HG03060 (cell line): Measurements from ENCODE around the gene DPP6.

Experiments used
- ATAC-seq: cut with Tn5 transposase; IDR thresholded peaks from one replicate; pipeline ENCODE4 v1.9.1; 2021; ENCODE audit warnings: low read depth, moderate number of reproducible peaks; ENCODE audit not compliant: unreplicated experiment

DPP6 gene

DNA sequence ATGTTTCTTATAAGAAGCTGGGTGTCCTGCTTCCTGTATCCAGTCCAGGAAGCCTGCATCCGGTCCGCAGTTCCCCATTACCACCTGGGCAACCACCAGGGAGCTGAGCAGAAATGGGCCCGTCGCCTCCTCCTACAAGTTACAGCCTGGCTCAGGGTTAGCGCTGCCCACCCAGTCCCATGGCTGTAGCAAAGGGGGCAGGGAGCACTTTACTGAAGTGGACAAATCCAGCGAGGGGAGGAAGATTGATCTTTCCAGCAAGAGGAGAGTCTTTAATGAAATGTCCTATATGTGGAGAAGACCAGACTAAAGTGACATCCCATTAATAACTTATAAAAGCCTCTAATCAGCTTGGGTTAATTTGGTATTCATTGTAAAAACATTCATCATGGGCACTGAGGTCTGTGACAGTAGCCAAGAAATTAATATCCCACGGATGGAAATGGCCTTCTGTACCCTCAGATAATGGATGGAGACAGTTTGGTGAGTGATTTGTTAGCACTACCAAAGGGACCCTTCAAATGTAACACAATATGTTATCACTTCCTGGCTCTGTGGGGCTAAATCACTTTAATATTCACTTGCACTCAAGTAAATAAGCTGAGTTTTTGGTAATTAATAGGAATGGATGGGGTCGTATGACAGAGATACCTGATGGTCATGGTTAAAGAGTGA is 627.3 kb downstream of the DPP6 start:
- ATAC-seq: no peak

- ATAC-seq: no peak
Measured at GRCh38 chr7:154680894-154681659, 628.9 kb downstream of the DPP6 start.

DNA sequence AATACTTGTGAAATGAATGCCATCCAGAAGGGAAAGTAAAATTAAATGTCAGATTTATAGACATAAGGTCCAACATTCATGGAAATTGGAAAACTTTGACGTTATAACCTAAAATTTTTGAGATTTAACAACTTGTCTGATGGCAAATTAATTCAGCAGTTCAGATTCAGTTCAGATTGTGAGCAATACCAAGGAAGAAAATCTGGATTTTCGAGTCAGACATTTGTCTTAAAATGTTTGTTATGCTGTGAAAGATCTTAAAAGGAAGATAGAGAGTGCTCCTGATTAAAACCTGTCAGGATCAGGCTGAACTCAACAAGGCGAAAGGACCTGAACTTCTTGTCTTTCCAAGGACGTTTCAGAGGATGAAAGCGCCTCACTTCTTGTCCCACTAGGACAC is 629.8 kb downstream of the DPP6 start:
- no peak for ATAC-seq

- no peak for ATAC-seq
Measured at GRCh38 chr7:154684666-154685563, 632.7 kb downstream of the DPP6 start.

- no peak for ATAC-seq
Measured at GRCh38 chr7:154685564-154685901, 633.3 kb downstream of the DPP6 start.

DNA sequence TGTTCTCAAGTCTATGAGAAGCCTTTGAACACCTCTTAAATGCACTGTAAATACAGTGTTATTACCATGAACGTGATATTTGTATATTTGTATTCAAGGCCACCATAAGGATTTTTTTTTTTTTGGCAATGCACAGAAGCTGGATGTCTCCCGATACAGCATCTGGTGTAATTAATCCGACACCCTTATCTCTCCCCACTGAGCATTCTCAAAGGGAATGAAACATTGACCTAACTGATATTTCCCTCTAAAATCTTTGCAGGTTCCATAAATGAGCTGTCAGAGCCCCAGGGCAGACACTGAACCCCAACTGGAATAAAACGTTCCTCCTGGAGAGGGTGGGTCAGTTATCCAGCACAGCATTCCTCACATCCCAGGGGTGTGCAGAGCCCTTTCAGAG is 634.1 kb downstream of the DPP6 start:
- ATAC-seq: no peak

GRCh38 chr7:154688952-154689351 is 636.8 kb downstream of the DPP6 start:
- ATAC-seq: no peak

DNA sequence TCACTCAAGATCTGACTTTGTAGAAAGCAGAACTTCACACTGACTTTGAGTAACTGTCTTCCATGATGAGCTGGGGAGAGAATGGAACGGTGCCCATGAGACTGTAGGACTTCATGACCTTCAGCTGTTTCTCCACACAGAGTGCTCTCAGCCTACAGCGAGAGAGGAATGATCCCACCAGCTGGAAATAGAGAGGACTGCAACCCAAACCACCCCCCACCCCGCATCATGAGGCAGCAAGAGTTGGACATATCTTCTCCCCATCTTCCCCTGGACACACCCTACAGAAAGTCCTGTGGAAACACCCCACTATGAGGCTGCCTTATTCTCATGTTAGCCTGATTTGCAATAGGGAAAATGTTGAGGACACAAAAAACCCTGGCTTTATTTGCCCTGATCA is 638.2 kb downstream of the DPP6 start:
- ATAC-seq: no peak

DNA sequence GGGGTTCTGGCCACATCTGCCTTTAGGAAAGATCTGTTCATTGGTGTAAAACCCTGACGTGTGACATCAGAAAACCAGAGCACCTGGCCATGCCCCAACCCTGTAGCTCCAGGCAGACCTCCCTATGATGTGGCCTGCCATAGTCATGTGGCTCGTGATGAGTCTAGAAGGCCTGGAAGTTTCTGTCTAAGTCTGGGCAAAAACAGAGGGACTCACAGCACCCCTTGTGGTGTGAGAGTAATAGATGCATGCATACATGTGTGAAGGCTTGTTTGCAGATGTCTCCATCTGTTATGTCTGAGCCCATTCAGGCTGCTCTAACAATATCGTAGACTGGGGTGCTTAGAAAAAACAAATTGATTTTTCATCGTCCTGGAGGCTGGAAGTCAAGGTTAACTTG is 641.5 kb downstream of the DPP6 start:
- no peak for ATAC-seq

DNA sequence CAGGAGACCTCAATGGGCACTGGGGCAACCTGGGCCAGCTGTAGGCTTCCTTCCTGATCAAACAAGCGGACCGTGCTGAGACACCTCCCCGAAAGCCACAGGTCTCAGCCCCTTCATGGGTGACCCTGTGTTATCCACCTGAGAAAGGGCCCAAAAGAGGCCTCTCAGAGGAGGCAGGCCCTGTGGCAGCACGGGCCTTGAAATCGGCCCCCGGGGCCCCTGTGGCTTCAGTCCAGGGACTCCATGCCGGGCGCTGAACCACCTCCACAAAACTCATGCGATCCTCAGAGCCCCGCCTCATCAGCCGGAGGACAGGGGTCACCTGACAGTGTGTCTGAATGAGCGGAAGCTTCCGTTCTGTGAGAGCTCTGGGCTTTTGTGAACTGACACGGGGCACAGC is 643.6 kb downstream of the DPP6 start:
- no peak for ATAC-seq

DNA sequence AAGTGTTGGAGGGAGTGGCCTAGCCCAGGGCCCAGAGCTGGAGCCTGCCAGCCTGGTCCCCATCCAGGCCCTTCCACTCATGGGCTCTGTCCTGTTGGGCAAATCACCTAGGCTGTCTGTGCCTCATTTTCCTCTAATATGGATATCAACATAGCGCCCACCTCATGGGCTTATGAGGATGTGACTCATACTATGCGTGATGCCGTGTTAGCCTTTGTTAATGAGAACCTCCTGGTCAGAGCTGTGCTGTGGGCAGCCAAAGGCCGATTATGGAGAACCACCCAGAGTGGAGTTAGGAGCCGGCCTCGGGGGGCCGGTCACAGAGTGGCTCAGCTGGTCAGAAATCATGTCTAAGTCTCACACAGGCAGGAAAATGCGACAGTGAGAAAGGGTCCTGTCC is 644.4 kb downstream of the DPP6 start:
- ATAC-seq: no peak

DNA sequence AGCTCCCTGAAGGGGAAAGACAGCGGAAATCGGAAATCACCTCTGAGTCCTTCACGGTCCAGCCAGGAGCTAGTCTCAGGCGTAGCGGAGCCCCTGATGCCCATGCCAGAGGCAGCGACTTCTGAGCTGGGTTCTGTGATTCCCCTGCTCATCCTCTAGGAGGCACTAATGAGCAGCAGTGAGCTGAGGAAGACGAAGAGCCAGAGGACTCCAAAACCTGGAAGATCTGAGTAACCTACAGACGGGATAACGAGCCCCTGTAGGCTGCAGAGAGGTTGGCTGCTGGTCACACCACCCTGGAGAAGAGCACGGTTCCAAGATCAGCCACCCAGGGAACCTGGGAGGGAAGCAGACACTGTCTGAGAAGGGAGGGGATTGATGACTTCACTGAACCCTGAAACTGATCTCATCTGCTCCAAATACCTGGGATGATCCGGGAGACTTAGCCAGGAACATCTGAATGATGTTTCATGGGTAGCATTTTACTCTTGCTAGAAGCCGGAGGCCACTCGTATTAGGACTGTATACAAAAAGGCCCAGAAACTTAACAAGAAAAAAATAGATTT is 646.6 kb downstream of the DPP6 start:
- ATAC-seq: no peak

DNA sequence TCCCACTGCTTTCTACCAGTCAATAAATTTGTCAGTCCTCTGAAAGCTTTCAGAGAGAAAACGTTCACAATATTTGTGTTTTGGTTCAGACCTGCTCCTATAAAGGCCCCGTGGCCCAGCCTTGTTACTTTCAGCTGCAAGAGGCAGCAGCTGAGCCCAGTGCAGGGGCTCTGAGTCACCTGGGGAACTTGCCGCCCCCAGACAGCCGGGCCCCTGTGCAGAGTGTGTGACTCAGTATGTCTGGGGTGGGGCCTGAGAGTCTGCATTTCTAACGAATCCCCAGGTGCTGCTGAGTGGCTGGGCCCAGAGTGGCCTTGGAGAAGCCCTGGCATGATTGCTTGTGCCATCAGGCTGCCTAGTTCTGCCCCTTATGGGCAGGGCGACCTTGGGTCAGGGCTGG is 647.2 kb downstream of the DPP6 start:
- no peak for ATAC-seq

- no peak for ATAC-seq
Measured at GRCh38 chr7:154709840-154710520, 657.8 kb downstream of the DPP6 start.

- no peak for ATAC-seq
Measured at GRCh38 chr7:154720016-154720415, 667.8 kb downstream of the DPP6 start.

DNA sequence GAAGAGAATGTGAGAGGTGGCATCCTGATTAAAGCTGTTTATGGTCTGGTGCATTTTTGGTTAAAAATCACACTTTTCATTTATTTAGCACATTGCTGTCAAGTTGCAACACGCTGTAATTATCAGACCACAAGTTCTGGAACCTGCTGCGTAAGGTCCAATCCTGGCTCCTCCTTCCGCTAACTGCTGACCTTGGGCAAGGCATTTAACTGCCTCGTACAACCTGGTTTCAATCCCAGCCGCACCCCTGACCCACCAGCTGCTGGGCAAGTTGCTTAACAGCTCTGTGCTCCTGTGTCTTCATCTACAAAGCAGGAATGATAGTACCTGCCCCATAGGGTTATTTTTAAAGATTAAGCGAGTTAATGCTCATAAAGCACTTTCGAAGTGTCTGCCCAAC is 668.9 kb downstream of the DPP6 start:
- no peak for ATAC-seq

DNA sequence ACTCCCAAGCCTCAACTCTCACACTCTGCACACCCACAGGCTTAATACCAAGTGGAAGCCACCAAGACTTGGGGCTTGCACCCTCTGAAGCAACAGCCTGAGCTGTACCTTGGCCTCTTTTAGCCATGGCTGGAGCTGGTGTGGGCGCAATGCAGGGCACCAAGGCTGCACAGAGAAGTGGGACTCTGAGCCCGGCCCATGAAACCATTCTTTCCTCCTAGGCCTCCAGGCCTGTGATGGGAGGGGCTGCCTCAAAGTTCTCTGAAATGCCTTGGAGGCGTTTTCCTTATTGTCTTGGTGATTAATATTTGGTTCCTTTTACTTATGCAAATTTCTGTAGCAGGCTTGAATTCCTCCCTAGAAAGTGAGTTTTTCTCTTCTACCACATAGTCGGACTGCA is 674.2 kb downstream of the DPP6 start:
- ATAC-seq: no peak

DNA sequence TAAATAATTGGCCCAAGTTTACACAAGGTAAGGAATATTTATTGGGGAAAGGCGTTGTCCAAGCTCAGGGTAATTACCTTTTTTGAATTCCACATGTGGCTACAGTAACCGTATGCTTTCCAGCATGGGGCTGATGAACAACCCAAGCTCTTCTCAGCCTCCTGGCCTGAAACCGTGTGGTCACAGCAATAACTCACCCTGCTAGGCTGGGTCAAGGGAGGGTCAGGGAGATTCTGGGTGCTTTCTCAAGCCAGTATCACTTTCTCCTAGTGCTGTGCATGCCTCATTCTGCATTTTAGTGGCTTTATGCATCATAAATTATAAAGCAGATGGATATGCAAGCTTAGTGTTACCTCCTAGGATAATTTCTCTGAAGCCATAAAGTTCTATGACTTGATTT is 676.9 kb downstream of the DPP6 start:
- ATAC-seq: no peak

DNA sequence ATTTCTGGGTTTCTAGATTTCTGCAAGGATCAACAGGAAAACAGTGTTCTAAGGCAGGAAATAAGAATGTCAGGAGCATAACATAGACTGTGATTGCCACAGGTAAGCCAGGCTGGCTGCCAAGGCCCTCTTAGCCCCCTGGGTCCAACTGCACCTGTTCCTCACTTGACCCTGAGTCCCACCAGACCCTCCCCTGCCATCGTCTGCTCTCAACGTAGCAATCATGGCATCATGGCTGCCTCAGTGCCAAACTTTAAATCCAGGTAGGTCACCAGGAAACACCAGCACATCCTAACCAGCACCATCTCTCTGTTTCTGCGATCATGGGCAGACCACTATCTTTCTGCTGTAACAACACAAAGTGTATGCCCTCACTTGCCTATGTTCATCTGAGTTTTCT is 683.6 kb downstream of the DPP6 start:
- no peak for ATAC-seq

DNA sequence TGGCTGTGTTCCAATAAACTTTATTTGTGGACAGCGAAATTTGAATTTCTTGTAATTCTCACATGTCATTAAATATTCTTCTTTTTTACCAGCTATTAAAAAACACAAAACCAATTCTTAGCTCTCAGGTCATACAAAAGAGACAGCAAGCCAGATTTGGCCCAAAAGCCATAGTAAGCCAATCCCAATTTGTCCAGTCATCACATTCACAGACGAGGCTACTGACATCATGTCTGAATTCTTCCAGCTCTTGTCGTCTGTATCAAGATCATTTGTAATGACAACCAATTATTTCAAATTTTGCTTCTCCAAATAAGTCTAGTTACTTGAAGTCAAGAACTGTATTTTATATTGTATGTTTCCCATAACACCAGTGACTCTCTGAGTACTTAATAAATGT is 684.2 kb downstream of the DPP6 start:
- no peak for ATAC-seq

- no peak for ATAC-seq
Measured at GRCh38 chr7:154738216-154738615, 686.0 kb downstream of the DPP6 start.
